GM23248 (cell line): ENCODE measurements around the gene SPOPL. TPM values are rescaled to one million over a fixed set of nuclear protein-coding genes. Genes with fewer than 3 reads are reported as not detected.

Experiments
- DNase-seq: peaks from one replicate; pipeline ENCODE4 v3.0.0-alpha.2; 2015
- H2AFZ ChIP-seq: fragments of 200-600 bp; sonication (generic); 2 replicates; pipeline ENCODE4 v1.6.1; 2016; ENCODE audit warnings: antibody characterized with exemption
- H3F3A ChIP-seq: fragments of 200-600 bp; sonication (generic); 2 replicates; pipeline ENCODE4 v1.6.1; 2016; ENCODE audit warnings: mild to moderate bottlenecking, antibody characterized with exemption, mixed run types; ENCODE audit not compliant: insufficient read depth
- H3K27ac ChIP-seq: fragments of 200-600 bp; sonication (generic); 2 replicates; pipeline ENCODE4 v1.5.1; 2016; ENCODE audit warnings: mild to moderate bottlenecking
- H3K27me3 ChIP-seq: fragments of 200-600 bp; sonication (generic); replicated peaks from 2 replicates; pipeline ENCODE4 v1.6.1; 2016; ENCODE audit warnings: mild to moderate bottlenecking; ENCODE audit not compliant: insufficient read depth
- H3K36me3 ChIP-seq: fragments of 200-600 bp; sonication (generic); 2 replicates; pipeline ENCODE4 v1.6.1; 2016; ENCODE audit warnings: low read depth, mild to moderate bottlenecking
- H3K4me1 ChIP-seq: fragments of 200-600 bp; sonication (generic); 2 replicates; pipeline ENCODE4 v1.6.1; 2016; ENCODE audit warnings: mild to moderate bottlenecking; ENCODE audit not compliant: insufficient read depth
- H3K4me2 ChIP-seq: fragments of 200-600 bp; sonication (generic); one replicate; pipeline ENCODE4 v1.6.1; 2016; ENCODE audit warnings: mild to moderate bottlenecking; ENCODE audit not compliant: unreplicated experiment
- H3K4me3 ChIP-seq: fragments of 200-600 bp; sonication (generic); 2 replicates; pipeline ENCODE4 v1.5.1; 2016; ENCODE audit warnings: mild to moderate bottlenecking
- H3K79me2 ChIP-seq: fragments of 200-600 bp; sonication (generic); 2 replicates; pipeline ENCODE4 v1.6.1; 2016; ENCODE audit warnings: mild to moderate bottlenecking; ENCODE audit not compliant: insufficient read depth
- H3K9ac ChIP-seq: fragments of 200-600 bp; sonication (generic); 2 replicates; pipeline ENCODE4 v1.6.1; 2016; ENCODE audit warnings: mild to moderate bottlenecking
- H3K9me2 ChIP-seq: fragments of 200-600 bp; sonication (generic); 2 replicates; pipeline ENCODE4 v1.6.1; 2016; ENCODE audit warnings: mixed run types, mild to moderate bottlenecking, moderate library complexity; ENCODE audit not compliant: insufficient read depth
- H3K9me3 ChIP-seq: fragments of 200-600 bp; sonication (generic); one replicate; pipeline ENCODE4 v1.6.1; 2017; ENCODE audit warnings: low read depth
- H4K20me1 ChIP-seq: fragments of 200-600 bp; sonication (generic); 2 replicates; pipeline ENCODE4 v1.6.0; 2016; ENCODE audit not compliant: insufficient read depth
- EZH2 ChIP-seq: fragments of 200-600 bp; sonication (generic); IDR thresholded peaks from 2 replicates; pipeline ENCODE4 v1.6.1; 2018; ENCODE audit warnings: antibody characterized with exemption, mild to moderate bottlenecking; ENCODE audit not compliant: insufficient read depth, poor library complexity, severe bottlenecking
- EZH2phosphoT487 ChIP-seq: fragments of 200-600 bp; sonication (generic); IDR thresholded peaks from 2 replicates; pipeline ENCODE4 v1.6.1; 2018; ENCODE audit warnings: antibody characterized with exemption, moderate library complexity, mild to moderate bottlenecking, low read depth; ENCODE audit not compliant: insufficient read depth
- WGBS, 2 experiments: methylation state at CpG; one replicate each; pipeline ENCODE4 v1.1.6; 2015 to 2017; ENCODE audit warnings: low lambda C conversion rate in 2 of 2, low coverage in 1 of 2; ENCODE audit errors: missing lambda C conversion rate in 2 of 2; 5-methylcytosine and 5-hydroxymethylcytosine counted together
- in situ Hi-C: fragments of 300-500 bp; cut with MboI; formaldehyde crosslinking; loops from 2 replicates; pipeline ENCODE4 v1.15.0; 2020
- polyA plus RNA-seq: library from polyadenylated mRNA; unstranded; fragments of >200 nt; fragmentation: Nextera tagmentation; extraction: Ambion mirVana; gene quantifications from 2 replicates; pipeline ENCODE4 v1.2.1, GENCODE V29; 2016
- total RNA-seq: library from RNA; depleted of rRNA; stranded (reverse); fragments of >200 nt; shearing (Covaris generic); gene quantifications from 2 replicates; pipeline ENCODE4 v1.2.3, GENCODE V29; 2014

SPOPL gene
- total and polyA plus RNA-seq, 2 experiments from 2014 or later, result 3.6 to 12.0 TPM

DNA sequence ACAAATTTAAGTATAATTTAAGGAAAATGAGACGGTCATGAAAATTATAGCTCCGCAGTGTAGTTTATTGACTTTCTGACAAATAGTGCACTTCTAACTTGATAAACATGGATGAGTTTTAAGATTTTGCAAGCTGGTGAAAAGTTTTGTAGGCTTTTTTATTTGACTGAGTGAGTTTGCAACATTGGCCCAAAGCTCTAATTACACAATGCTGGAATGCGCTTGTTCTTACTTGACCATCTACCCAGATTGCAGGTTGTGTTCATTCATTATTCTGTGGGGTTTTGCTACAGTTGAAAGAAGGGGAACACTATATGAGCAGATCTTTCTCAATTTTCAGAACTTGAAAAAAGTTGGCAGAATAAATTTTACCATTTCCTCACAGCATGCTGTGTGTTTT lies 13.5 kb downstream of the SPOPL start:
- no peak for DNase-seq

DNA sequence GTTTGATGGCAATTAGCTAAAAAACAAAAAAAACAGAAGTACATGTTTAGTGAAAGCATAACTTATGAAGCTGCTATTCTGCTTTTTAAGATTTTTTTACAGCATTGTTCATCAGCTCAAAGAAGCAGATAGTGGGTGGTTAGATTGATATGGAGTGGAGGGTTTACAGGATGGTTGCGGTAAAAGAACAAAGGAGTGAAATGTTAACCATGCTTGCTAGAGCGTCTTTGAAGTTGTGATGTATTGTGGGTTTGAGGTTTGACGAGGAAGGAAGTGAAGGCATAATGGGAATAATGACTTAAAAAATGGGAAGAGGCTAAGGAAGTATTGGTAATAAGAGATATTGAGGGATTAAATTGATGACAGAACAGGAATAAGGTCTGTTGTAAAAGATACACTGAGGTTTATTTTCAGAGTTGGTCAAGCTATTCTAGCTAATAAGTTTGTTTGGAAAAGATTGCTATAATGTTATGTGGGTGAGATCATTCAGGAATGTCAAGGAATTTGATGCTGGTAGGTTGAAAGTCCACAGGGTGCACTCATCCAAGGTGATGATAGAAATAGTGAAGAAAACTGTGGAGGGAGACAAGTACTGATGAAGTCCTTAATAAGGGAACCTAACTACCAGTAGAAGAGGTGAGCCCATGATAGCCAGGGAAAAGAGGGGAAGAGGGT lies 14.6 kb downstream of the SPOPL start:
- peak; percentile 45 for DNase-seq
- H3K4me1 ChIP-seq, result peaks cover 10% of the 10 kb centered on the region
- in situ Hi-C loops, result no loop called here
- peaks cover 11% of the 10 kb centered on the region for H3F3A ChIP-seq
- H3K9me2 ChIP-seq, result no peaks in the 10 kb centered on the region
- H3K36me3 ChIP-seq, result no peaks in the 10 kb centered on the region
- H3K79me2 ChIP-seq, result peaks cover 99% of the 10 kb centered on the region
- H3K27me3 ChIP-seq, result no peaks in the 10 kb centered on the region
- no peak overlapping the region for H2AFZ ChIP-seq
- TF ChIP-seq EZH2phosphoT487, result no peak
- no peak for TF ChIP-seq EZH2
- H3K27ac ChIP-seq, result no peak overlapping the region
- H3K9me3 ChIP-seq, result no peaks in the 10 kb centered on the region
- H3K9ac ChIP-seq, result no peak overlapping the region
- H4K20me1 ChIP-seq, result peaks cover 21% of the 10 kb centered on the region; the same call in 1 of the 2 replicates
- H3K4me2 ChIP-seq, result peak overlapping the region; percentile 29
- no peak overlapping the region for H3K4me3 ChIP-seq
- WGBS, 2 experiments, result 97 to 98% methylated on average over 3 of the region's 3 CpGs

More for the DNA sequence above, 13.5 kb downstream of the SPOPL start:
- Histone ChIP-seq H3K4me1 (peaks cover 10% of the 10 kb centered on the region), H4K20me1 (peaks cover 21% of the 10 kb centered on the region; the same call in 1 of the 2 replicates), H3K9me3 (no peaks in the 10 kb centered on the region), H3K4me3 (no peak overlapping the region), H3K79me2 (peaks cover 99% of the 10 kb centered on the region), H3K27me3 (no peaks in the 10 kb centered on the region), H2AFZ (no peak overlapping the region), H3K27ac (no peak overlapping the region), H3K9me2 (no peaks in the 10 kb centered on the region), H3F3A (peaks cover 11% of the 10 kb centered on the region), H3K4me2 (no peak overlapping the region), H3K9ac (no peak overlapping the region), H3K36me3 (no peaks in the 10 kb centered on the region)
- TF ChIP-seq EZH2, result no peak
- TF ChIP-seq EZH2phosphoT487, result no peak
- in situ Hi-C loops, result no loop called here
- WGBS, 2 experiments, result 96 to 100% methylated on average over 3 of the region's 3 CpGs

DNA sequence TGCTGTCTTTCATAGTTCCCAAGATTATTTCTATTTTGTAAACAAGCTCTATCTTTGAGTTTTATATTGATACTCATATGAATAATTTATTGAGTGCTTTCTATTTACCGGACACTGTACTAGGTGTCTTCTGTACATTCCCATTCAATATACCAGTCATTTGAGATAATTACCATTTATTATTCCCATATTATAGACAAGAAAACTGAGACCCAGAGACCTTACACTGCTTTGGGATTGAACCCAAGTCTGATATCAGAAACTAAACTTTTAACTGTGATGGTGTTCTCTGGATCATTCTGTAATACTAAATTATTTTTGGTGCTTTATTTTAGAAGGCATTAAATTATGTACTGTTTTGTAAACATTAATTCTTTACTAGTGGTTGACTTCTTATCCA lies 17.3 kb downstream of the SPOPL start:
- H3K4me2 ChIP-seq, result no peak overlapping the region
- no peak overlapping the region for H2AFZ ChIP-seq
- H4K20me1 ChIP-seq, result peaks cover 21% of the 10 kb centered on the region; the same call in 1 of the 2 replicates
- in situ Hi-C loops, result no loop called here
- peaks cover 99% of the 10 kb centered on the region for H3K79me2 ChIP-seq
- peaks cover 10% of the 10 kb centered on the region for H3K4me1 ChIP-seq
- no peak overlapping the region for H3K27ac ChIP-seq
- H3F3A ChIP-seq, result peaks cover 11% of the 10 kb centered on the region
- TF ChIP-seq EZH2phosphoT487 (no peak), EZH2 (no peak)
- no peak for DNase-seq
- no peaks in the 10 kb centered on the region for H3K27me3 ChIP-seq
- H3K36me3 ChIP-seq, result no peaks in the 10 kb centered on the region
- no peaks in the 10 kb centered on the region for H3K9me2 ChIP-seq
- no peak overlapping the region for H3K4me3 ChIP-seq
- no peak overlapping the region for H3K9ac ChIP-seq
- WGBS, 2 experiments, result 98 to 100% methylated on average over 1 of the region's 1 CpG
- no peaks in the 10 kb centered on the region for H3K9me3 ChIP-seq

DNA sequence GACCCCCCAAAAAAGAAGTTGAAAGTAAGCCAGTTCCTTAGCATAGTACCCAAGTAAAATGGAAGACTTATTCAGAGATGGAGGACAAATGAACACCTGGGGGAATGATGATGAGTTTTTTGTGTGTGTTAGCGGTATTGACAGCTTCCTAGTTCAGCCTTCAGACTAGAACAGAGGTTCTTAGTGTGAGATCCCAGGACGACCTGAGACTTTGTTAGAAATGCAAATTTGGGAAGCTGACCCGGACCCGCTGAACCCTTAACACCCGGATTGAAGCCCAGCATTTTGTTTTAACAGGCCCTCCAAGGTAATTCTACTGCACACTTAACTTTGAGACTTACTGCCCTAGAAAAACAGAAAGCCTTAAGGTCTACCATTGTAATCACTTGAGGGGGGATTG lies 20.3 kb downstream of the SPOPL start:
- Histone ChIP-seq H3K9me3 (no peaks in the 10 kb centered on the region), H3K4me3 (no peak overlapping the region), H2AFZ (no peak overlapping the region), H3K27me3 (no peaks in the 10 kb centered on the region), H3F3A (no peaks in the 10 kb centered on the region), H3K27ac (no peak overlapping the region), H4K20me1 (peaks cover 8% of the 10 kb centered on the region; the same call in 1 of the 2 replicates), H3K9ac (no peak overlapping the region), H3K36me3 (no peaks in the 10 kb centered on the region), H3K79me2 (peaks cover 96% of the 10 kb centered on the region), H3K9me2 (no peaks in the 10 kb centered on the region), H3K4me2 (no peak overlapping the region), H3K4me1 (no peaks in the 10 kb centered on the region)
- WGBS, 2 experiments, result 97 to 100% methylated on average over 5 of the region's 5 CpGs
- DNase-seq, result no peak
- in situ Hi-C loops, result no loop called here
- TF ChIP-seq EZH2phosphoT487 (no peak), EZH2 (no peak)
